SIG-M5 treated with dmso at 0.1 percent for 504 hours (cell line): ENCODE data around the gene OR11H7.
"Not testable (repeated sequence)": the region's sequence is repeated elsewhere in the genome, so short reads cannot be mapped to it uniquely, and the experiment has no call there.

Source experiments
- DNase-seq: peaks from one replicate; lab custom pipeline; 2025; ENCODE audit not compliant: unreplicated experiment; lab: John Stamatoyannopoulos, UW

Gene OR11H7

GRCh38 chr14:20277409-20277808, 48.6 kb downstream of the OR11H7 start:
- no peak for DNase-seq

- no peak for DNase-seq
Measured at GRCh38 chr14:20278414-20278813, 49.6 kb downstream of the OR11H7 start.

DNA sequence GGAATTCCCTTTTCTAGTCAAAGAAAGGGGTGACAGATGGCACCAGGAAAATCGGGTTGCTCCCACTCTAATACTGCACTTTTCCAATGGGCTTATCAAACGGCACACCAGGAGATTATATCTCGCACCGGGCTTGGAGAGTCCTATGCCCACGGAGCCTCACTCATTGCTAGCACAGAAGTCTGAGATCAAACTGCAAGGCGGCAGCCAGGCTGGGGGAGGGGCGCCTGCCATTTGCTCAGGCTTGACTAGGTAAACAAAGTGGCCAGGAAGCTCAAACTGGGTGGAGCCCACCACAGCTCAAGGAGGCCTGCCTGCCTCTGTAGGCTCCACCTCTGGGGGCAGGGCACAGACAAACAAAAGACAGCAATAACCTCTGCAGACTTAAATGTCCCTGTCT, 51.5 kb downstream of the OR11H7 start:
- DNase-seq, result not testable (repeated sequence)
